Calu3 (cell line): ENCODE results near the gene SNX8. TPM values are rescaled to one million over a fixed set of nuclear protein-coding genes. Genes with fewer than 3 reads are reported as not detected.

ENCODE experiments used
- BruUV-seq: library from RNA; stranded (reverse); fragments of 400-500 nt; replicated peaks from 2 replicates; lab custom pipeline; 2021; lab: Mats Ljungman, UMichigan
- CTCF ChIA-PET: fragments of 300-600 bp; sonication (Branson Sonifier 250); formaldehyde crosslinking; loops from one replicate; lab custom pipeline; 2022; ENCODE audit warnings: antibody characterized with exemption; lab: Charles Lee
- DNase-seq: peaks from one replicate; pipeline ENCODE4 v3.0.0; 2022
- H3K27ac Mint-ChIP-seq: one replicate; pipeline ENCODE4 v1.8.0; 2022; ENCODE audit warnings: mixed read lengths; ENCODE audit not compliant: unreplicated experiment
- H3K27me3 Mint-ChIP-seq: one replicate; pipeline ENCODE4 v1.8.0; 2022; ENCODE audit warnings: mixed read lengths; ENCODE audit not compliant: unreplicated experiment
- H3K36me3 Mint-ChIP-seq: one replicate; pipeline ENCODE4 v1.8.0; 2022; ENCODE audit warnings: mild to moderate bottlenecking, moderate library complexity, mixed read lengths; ENCODE audit not compliant: insufficient read depth, unreplicated experiment
- H3K4me1 Mint-ChIP-seq: one replicate; pipeline ENCODE4 v1.8.0; 2022; ENCODE audit warnings: mild to moderate bottlenecking, low read depth, mixed read lengths; ENCODE audit not compliant: unreplicated experiment
- H3K4me3 Mint-ChIP-seq: one replicate; pipeline ENCODE4 v1.8.0; 2022; ENCODE audit warnings: mild to moderate bottlenecking, low read depth, moderate library complexity, mixed read lengths; ENCODE audit not compliant: unreplicated experiment
- H3K9me3 Mint-ChIP-seq: one replicate; pipeline ENCODE4 v1.8.0; 2022; ENCODE audit warnings: low read depth, mixed read lengths; ENCODE audit not compliant: unreplicated experiment
- CTCF ChIP-seq: fragments of 200-600 bp; IDR thresholded peaks from one replicate; pipeline ENCODE4 v1.8.0; 2022; ENCODE audit warnings: antibody characterized with exemption; ENCODE audit not compliant: unreplicated experiment
- intact Hi-C: fragments of 100-400 bp; cut with micrococcal nuclease; formaldehyde crosslinking; loops from one replicate; pipeline ENCODE4 v1.10.0; 2022; ENCODE audit not compliant: unreplicated experiment
- total RNA-seq: library from RNA; stranded (reverse); gene quantifications from 2 replicates; pipeline ENCODE4 v1.2.3, GENCODE V29; 2022

Gene SNX8
- total RNA-seq, 1 experiment from 2014 or later, result 57.0 TPM

GRCh38 chr7:2275101-2275500 is 39.1 kb downstream of the SNX8 start:
- intact Hi-C loops, result no loop called here
- CTCF ChIA-PET, result interaction anchor here (0.7 kb wide), 1 partner anchor 184 kb away, joined by 3 read pairs; no protein-coding TSS in a partner anchor
- Mint-ChIP-seq H3K4me1 (no peaks in the 10 kb centered on the region), H3K4me3 (no peak overlapping the region), H3K27ac (no peak overlapping the region), H3K9me3 (no peaks in the 10 kb centered on the region), H3K36me3 (peaks cover 12% of the 10 kb centered on the region), H3K27me3 (no peaks in the 10 kb centered on the region)
- no TSS peak for BruUV-seq
- TF ChIP-seq CTCF, result no peak
- no peak for DNase-seq

- no peaks in the 10 kb centered on the region for H3K27me3 Mint-ChIP-seq
Observed at GRCh38 chr7:2274666-2275065, 39.6 kb downstream of the SNX8 start.

GRCh38 chr7:2273866-2274265 is 40.4 kb downstream of the SNX8 start:
- DNase-seq, result no peak
- Mint-ChIP-seq H3K27me3 (no peaks in the 10 kb centered on the region), H3K4me3 (no peak overlapping the region), H3K4me1 (no peaks in the 10 kb centered on the region), H3K9me3 (no peaks in the 10 kb centered on the region), H3K27ac (no peak overlapping the region), H3K36me3 (peaks cover 12% of the 10 kb centered on the region)
- BruUV-seq, result no TSS peak
- intact Hi-C loops, result no loop called here
- no peak for TF ChIP-seq CTCF
- CTCF ChIA-PET, result interaction anchor here (1.6 kb wide), 1 partner anchor 13 kb away, joined by 5 read pairs; no protein-coding TSS in a partner anchor

More at GRCh38 chr7:2274666-2275065, 39.6 kb downstream of the SNX8 start:
- Mint-ChIP-seq H3K9me3 (no peaks in the 10 kb centered on the region), H3K36me3 (peaks cover 12% of the 10 kb centered on the region), H3K4me1 (no peaks in the 10 kb centered on the region), H3K27ac (no peak overlapping the region), H3K4me3 (no peak overlapping the region)
- CTCF ChIA-PET, result interaction anchor here (1.6 kb wide), 1 partner anchor 14 kb away, joined by 5 read pairs; no protein-coding TSS in a partner anchor
- no peak for DNase-seq
- TF ChIP-seq CTCF, result no peak
- no TSS peak for BruUV-seq
- intact Hi-C loops, result no loop called here

- DNase-seq, result no peak
- intact Hi-C loops, result no loop called here
- CTCF ChIA-PET, result no interaction called here
- H3K36me3 Mint-ChIP-seq, result peaks cover 12% of the 10 kb centered on the region
- H3K27me3 Mint-ChIP-seq, result no peaks in the 10 kb centered on the region
- H3K9me3 Mint-ChIP-seq, result no peaks in the 10 kb centered on the region
- H3K4me1 Mint-ChIP-seq, result no peaks in the 10 kb centered on the region
- H3K27ac Mint-ChIP-seq, result no peak overlapping the region
- TF ChIP-seq CTCF, result no peak
- H3K4me3 Mint-ChIP-seq, result no peak overlapping the region
- BruUV-seq, result no TSS peak
Observed at GRCh38 chr7:2272031-2272430, 42.2 kb downstream of the SNX8 start.
